Endothelial cell of umbilical vein (primary cell): ENCODE results near the gene CSRP2. TPM values are rescaled to one million over a fixed set of nuclear protein-coding genes. Genes with fewer than 3 reads are reported as not detected.

Experiments
- Bru-seq: library from RNA; stranded (reverse); fragments of 400-500 nt; gene quantifications from one replicate; lab custom pipeline; 2021; lab: Mats Ljungman, UMichigan
- BruChase-seq, 2 experiments: library from RNA; stranded (reverse); fragments of 400-500 nt; gene quantifications; one replicate each; lab custom pipeline; 2021; lab: Mats Ljungman, UMichigan
- BruUV-seq: library from RNA; stranded (reverse); fragments of 400-500 nt; replicated peaks from 2 replicates; lab custom pipeline; 2021; lab: Mats Ljungman, UMichigan
- CTCF ChIA-PET: fragments of 300-600, 350-600 bp; sonication (Branson Sonifier 250); formaldehyde crosslinking; loops from one replicate; lab custom pipeline; 2021; ENCODE audit warnings: antibody characterized with exemption, inconsistent platforms; lab: Charles Lee
- POLR2A ChIA-PET: fragments of 300-600, 350-600 bp; sonication (Branson Sonifier 250); formaldehyde crosslinking; loops from one replicate; lab custom pipeline; 2021; ENCODE audit warnings: antibody characterized with exemption, inconsistent platforms; lab: Charles Lee
- DNase-seq: peaks from one replicate; pipeline ENCODE4 v3.0.0-alpha.2; 2011; ENCODE audit warnings: low read depth, low spot score
- FAIRE-seq: peaks from 2 replicates; lab custom pipeline; 2011; peaks lifted over from hg19 to GRCh38; lab: Jason Lieb, UNC
- H2AFZ ChIP-seq: 2 replicates; pipeline ENCODE4 v1.6.0; 2012; ENCODE audit warnings: low read depth, low read length, control low read depth, inconsistent platforms
- H3K27ac ChIP-seq: 2 replicates; pipeline ENCODE4 v1.5.1; 2011; ENCODE audit warnings: low read depth, mild to moderate bottlenecking, control low read depth, low read length, moderate library complexity; ENCODE audit not compliant: insufficient read depth
- H3K27me3 ChIP-seq, 2 experiments: 2 replicates each; pipeline versions ENCODE4 v1.6.0 to v1.6.1; 2011; ENCODE audit warnings: low read length in 2 of 2, mixed read lengths in 1 of 2; ENCODE audit not compliant: control insufficient read depth in 2 of 2, insufficient read depth in 2 of 2
- H3K36me3 ChIP-seq, 2 experiments: 2 replicates in 1 of 2; 3 replicates in 1 of 2; pipeline ENCODE4 v1.5.1; 2011; ENCODE audit warnings: low read length in 2 of 2, mild to moderate bottlenecking in 1 of 2, moderate library complexity in 1 of 2; ENCODE audit not compliant: control insufficient read depth in 2 of 2, insufficient read depth in 2 of 2; ENCODE audit errors: extremely low read depth in 1 of 2
- H3K4me1 ChIP-seq: 3 replicates; pipeline ENCODE4 v1.5.1; 2011; ENCODE audit warnings: mild to moderate bottlenecking, low read length; ENCODE audit not compliant: control insufficient read depth, insufficient read depth; ENCODE audit errors: extremely low read depth
- H3K4me2 ChIP-seq: 2 replicates; pipeline ENCODE4 v1.6.1; 2011; ENCODE audit warnings: low read length, control low read depth, mixed read lengths; ENCODE audit not compliant: insufficient read depth
- H3K4me3 ChIP-seq, 3 experiments: fragments of 200-600 bp in 1 of 3; sonication (generic), shearing (Covaris generic) in 1 of 3; replicated peaks in 1 of 3; 2 replicates each; pipeline ENCODE4 v1.5.1; 2011 to 2016; ENCODE audit warnings: control low read depth in 3 of 3, low read length in 3 of 3, mild to moderate bottlenecking in 2 of 3, inconsistent platforms in 1 of 3, low read depth in 1 of 3, moderate library complexity in 1 of 3; ENCODE audit not compliant: insufficient read depth in 1 of 3
- H3K79me2 ChIP-seq: 2 replicates; pipeline ENCODE4 v1.6.0; 2012; ENCODE audit warnings: low read length, inconsistent platforms; ENCODE audit not compliant: control insufficient read depth, insufficient read depth
- H3K9ac ChIP-seq: replicated peaks from 2 replicates; pipeline ENCODE3; 2011; ENCODE audit warnings: low read length, control low read depth; ENCODE audit not compliant: insufficient read depth; ENCODE audit errors: extremely low read depth
- H3K9me1 ChIP-seq: replicated peaks from 3 replicates; pipeline ENCODE4 v1.6.0; 2011; ENCODE audit warnings: mild to moderate bottlenecking, low read length; ENCODE audit not compliant: control insufficient read depth, insufficient read depth; ENCODE audit errors: extremely low read depth
- H3K9me3 ChIP-seq: replicated peaks from 2 replicates; pipeline ENCODE4 v1.5.1; 2012; ENCODE audit warnings: low read length, inconsistent platforms; ENCODE audit not compliant: control insufficient read depth, insufficient read depth
- H4K20me1 ChIP-seq: replicated peaks from 2 replicates; pipeline ENCODE3; 2011; ENCODE audit warnings: mild to moderate bottlenecking, low read length; ENCODE audit not compliant: control insufficient read depth, insufficient read depth; ENCODE audit errors: extremely low read depth
- EZH2 ChIP-seq: IDR thresholded peaks from 2 replicates; pipeline ENCODE4 v1.6.1; 2012; ENCODE audit warnings: borderline replicate concordance, low read depth, mild to moderate bottlenecking, moderate library complexity, low read length, inconsistent platforms; ENCODE audit not compliant: severe bottlenecking
- FOS ChIP-seq: IDR thresholded peaks from 2 replicates; pipeline ENCODE4 v1.6.1; 2011; ENCODE audit warnings: mild to moderate bottlenecking, low read length, moderate library complexity, borderline replicate concordance; ENCODE audit not compliant: insufficient read depth
- GATA2 ChIP-seq: IDR thresholded peaks from 2 replicates; pipeline ENCODE4 v1.7.0; 2011; ENCODE audit warnings: low read depth, mild to moderate bottlenecking, moderate library complexity, mixed read lengths, low read length; ENCODE audit not compliant: insufficient read length, insufficient read depth
- JUN ChIP-seq: IDR thresholded peaks from 2 replicates; pipeline ENCODE4 v1.6.1; 2011; ENCODE audit warnings: borderline replicate concordance, low read depth; ENCODE audit not compliant: insufficient read length, insufficient read depth
- MYC ChIP-seq: IDR thresholded peaks from one replicate; pipeline ENCODE4 v1.6.1; 2011; ENCODE audit warnings: mild to moderate bottlenecking, low read depth, low read length
- POLR2A ChIP-seq: IDR thresholded peaks from 2 replicates; pipeline ENCODE4 v1.6.1; 2012; ENCODE audit warnings: low read depth, mild to moderate bottlenecking, control low read depth, low read length
- POLR2AphosphoS5 ChIP-seq: IDR thresholded peaks from 2 replicates; pipeline ENCODE4 v1.6.1; 2012; ENCODE audit warnings: low read depth, mild to moderate bottlenecking, control low read depth, low read length, moderate library complexity; ENCODE audit not compliant: insufficient read depth
- dilution Hi-C: fragments of 300-500 bp; cut with MboI; formaldehyde crosslinking; loops from one replicate; pipeline ENCODE4 v1.15.0; 2019; ENCODE audit warnings: low sequenced_read_pairs; ENCODE audit not compliant: extremely low pct_ligation_motif_present
- intact Hi-C: fragments of 100-400 bp; cut with micrococcal nuclease; formaldehyde crosslinking; loops from one replicate; pipeline ENCODE4 v1.10.0; 2022
- long read RNA-seq: library from polyadenylated mRNA; stranded (forward); transcript quantifications from one replicate; pipeline ENCODE4 v2.0.0, GENCODE V29; 2021
- polyA minus RNA-seq, 3 experiments: library from RNA; depleted of rRNA, polyadenylated mRNA; stranded (reverse); fragments of >200 nt; gene quantifications; 1 replicate in 1 of 3; 2 replicates in 2 of 3; pipeline ENCODE4 v1.2.3, GENCODE V29; 2011
- polyA plus RNA-seq, 4 experiments: library from polyadenylated mRNA; depleted of rRNA in 3 of 4; stranded (reverse) in 3 of 4; unstranded in 1 of 4; fragments of >200 nt; gene quantifications; 2 replicates each; pipeline versions ENCODE4 v1.2.1 to v1.2.3, GENCODE V29; 2011 to 2012; ENCODE audit warnings: missing spikeins in 1 of 4
- total RNA-seq: library from RNA; stranded (reverse); gene quantifications from 2 replicates; pipeline ENCODE4 v1.2.3, GENCODE V29; 2021
- TF ChIP-seq, protein P1 (sequence below): IDR thresholded peaks from 2 replicates; pipeline ENCODE4 v1.6.1; 2011; ENCODE audit not compliant: insufficient read depth, insufficient read length
- TF ChIP-seq, protein P2 (sequence below), 2 donors: IDR thresholded peaks; 1 replicate in 1 of 2; 2 replicates in 1 of 2; pipeline ENCODE4 v1.5.1; 2011; ENCODE audit warnings: low read length in 2 of 2, mild to moderate bottlenecking in 2 of 2, moderate library complexity in 2 of 2, control low read depth in 1 of 2, inconsistent platforms in 1 of 2, low read depth in 1 of 2; ENCODE audit not compliant: insufficient read depth in 1 of 2; ENCODE audit errors: extremely low read depth in 1 of 2

CSRP2 gene
- 12.7 and 13.4 TPM in 2 replicates for total RNA-seq
- polyA plus RNA-seq, result 7.2 and 8.8 TPM in 2 replicates
- 15.0 and 16.2 TPM in 2 replicates for polyA plus RNA-seq (2011; cell fraction: cytosol; rRNA removed)
- polyA plus RNA-seq (2011; cell fraction: nucleus; rRNA removed), result 10.3 and 10.7 TPM in 2 replicates
- polyA plus RNA-seq (2012), result 7.1 and 11.6 TPM in 2 replicates
- polyA minus RNA-seq, result 4.9 and 7.3 TPM in 2 replicates
- 4.1 TPM for polyA minus RNA-seq (2011; cell fraction: cytosol; rRNA and poly(A)+ RNA removed)
- 4.6 and 10.0 TPM in 2 replicates for polyA minus RNA-seq (2011; cell fraction: nucleus; rRNA and poly(A)+ RNA removed)
- percentile 50 among the genes with signal in this experiment for Bru-seq, nascent RNA
- BruChase-seq, experiment 1, labeled RNA remaining after a 6-hour chase, result percentile 44 among the genes with signal in this experiment
- percentile 49 among the genes with signal in this experiment for BruChase-seq, experiment 2, labeled RNA remaining after a 2-hour chase
- long read RNA-seq, transcript CSRP2-201 (6 exons, 943 nt), result major isoform, 26 of 30 reads
- long read RNA-seq, partial matches to known transcripts, result 1 of 30 reads
- long read RNA-seq, other reads (novel, unspliced or antisense), result 1 of 30 reads

DNA sequence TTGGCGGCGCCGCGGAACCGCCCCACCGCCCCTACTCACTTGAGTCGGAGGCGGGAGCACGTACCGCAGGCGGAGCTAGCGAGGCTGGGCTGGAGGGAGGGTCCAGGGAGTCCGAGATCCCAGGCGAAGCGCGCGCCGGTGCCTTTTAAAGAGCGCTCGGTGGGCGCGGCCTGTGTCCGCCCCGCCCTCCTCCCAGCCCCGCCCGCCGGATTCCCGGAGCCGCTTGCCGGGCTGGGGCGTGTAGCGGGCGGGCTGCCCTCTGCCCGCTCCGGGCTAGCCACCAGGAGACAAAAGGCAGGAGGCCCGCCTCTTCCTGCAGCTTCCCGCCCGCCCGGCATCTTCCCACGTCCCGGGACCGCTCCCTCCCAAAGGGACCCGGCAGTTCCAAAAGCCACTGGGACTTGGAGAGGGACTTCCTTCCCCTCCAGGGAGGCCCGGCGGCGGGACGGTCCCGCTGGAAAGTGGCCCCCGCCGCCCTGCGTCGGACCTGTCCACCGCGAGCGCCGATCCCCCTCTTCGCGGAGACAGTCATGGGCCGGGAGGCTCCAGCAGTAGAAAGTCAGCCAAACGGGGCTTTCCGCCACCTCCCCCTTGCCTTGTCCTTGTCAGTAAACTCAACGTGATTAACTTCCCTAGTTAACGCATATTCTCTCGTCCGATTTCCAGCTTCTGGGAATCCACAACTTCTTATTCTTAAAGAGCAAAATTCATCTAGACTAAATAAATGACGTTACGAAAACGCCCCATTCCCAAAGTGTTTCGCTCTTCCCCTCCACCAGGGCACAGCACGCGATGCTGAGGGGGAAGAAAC is at the start of gene CSRP2:
CSRP2 (minus strand) TSS at position 121 of the 811 bp plus-strand sequence. CDS start 12,759 bp downstream, outside the sequence.
- Histone ChIP-seq H4K20me1 (no peaks in the 10 kb centered on the region), H3K9me1 (no peaks in the 10 kb centered on the region), H3K27ac (peak within 1 kb of the TSS; percentile 81), H3K9ac (peak within 1 kb of the TSS; percentile 89), H3K36me3 (no peaks in the 10 kb centered on the region), H3K79me2 (no peaks in the 10 kb centered on the region), H3K4me2 (peak within 1 kb of the TSS; percentile 92), H2AFZ (peak within 1 kb of the TSS; percentile 87), H3K4me3 (peak within 1 kb of the TSS; percentile 83 to 92 (median 89)), H3K4me1 (peaks cover 9% of the 10 kb centered on the region), H3K27me3 (no peaks in the 10 kb centered on the region), H3K9me3 (no peaks in the 10 kb centered on the region)
- DNase-seq (peak; percentile 86), FAIRE-seq (peak; percentile 83)
- TSS peak; percentile 99 for BruUV-seq
- TF ChIP-seq GATA2, result no peak
- no peak for TF ChIP-seq MYC
- TF ChIP-seq POLR2A, result peak; percentile 66
- no peak for TF ChIP-seq JUN
- TF ChIP-seq POLR2AphosphoS5, result peak; percentile 53
- TF ChIP-seq FOS, result no peak
- TF ChIP-seq, protein P1, sequence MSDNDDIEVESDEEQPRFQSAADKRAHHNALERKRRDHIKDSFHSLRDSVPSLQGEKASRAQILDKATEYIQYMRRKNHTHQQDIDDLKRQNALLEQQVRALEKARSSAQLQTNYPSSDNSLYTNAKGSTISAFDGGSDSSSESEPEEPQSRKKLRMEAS, result no peak
- TF ChIP-seq, protein P2, sequence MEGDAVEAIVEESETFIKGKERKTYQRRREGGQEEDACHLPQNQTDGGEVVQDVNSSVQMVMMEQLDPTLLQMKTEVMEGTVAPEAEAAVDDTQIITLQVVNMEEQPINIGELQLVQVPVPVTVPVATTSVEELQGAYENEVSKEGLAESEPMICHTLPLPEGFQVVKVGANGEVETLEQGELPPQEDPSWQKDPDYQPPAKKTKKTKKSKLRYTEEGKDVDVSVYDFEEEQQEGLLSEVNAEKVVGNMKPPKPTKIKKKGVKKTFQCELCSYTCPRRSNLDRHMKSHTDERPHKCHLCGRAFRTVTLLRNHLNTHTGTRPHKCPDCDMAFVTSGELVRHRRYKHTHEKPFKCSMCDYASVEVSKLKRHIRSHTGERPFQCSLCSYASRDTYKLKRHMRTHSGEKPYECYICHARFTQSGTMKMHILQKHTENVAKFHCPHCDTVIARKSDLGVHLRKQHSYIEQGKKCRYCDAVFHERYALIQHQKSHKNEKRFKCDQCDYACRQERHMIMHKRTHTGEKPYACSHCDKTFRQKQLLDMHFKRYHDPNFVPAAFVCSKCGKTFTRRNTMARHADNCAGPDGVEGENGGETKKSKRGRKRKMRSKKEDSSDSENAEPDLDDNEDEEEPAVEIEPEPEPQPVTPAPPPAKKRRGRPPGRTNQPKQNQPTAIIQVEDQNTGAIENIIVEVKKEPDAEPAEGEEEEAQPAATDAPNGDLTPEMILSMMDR (IDR thresholded peaks at IDR 0.05; ENCODE audit: extremely low read depth in 1 of 2, insufficient read depth in 1 of 2, low read depth in 1 of 2, low read length in 2 of 2), result peak in 1 of 2 donors; percentile 16
- no peak for TF ChIP-seq EZH2
- POLR2A ChIA-PET, result no interaction called here
- intact Hi-C loops (loop anchor here (1.0 to 2.0 kb wide), 3 partner anchors 48 to 132 kb away; no protein-coding TSS in a partner anchor), dilution Hi-C loops (no loop called here)
- CTCF ChIA-PET, result interaction anchor here (1.6 to 3.2 kb wide), 2 partner anchors 131 to 257 kb away, joined by 5 to 19 read pairs; no protein-coding TSS in a partner anchor
